SU-DHL-6 (cell line): Measurements from ENCODE around the gene FDXR.

Experiments
- H2AFZ ChIP-seq: fragments of 200-600 bp; sonication (generic); 2 replicates; pipeline ENCODE4 v1.6.1; 2014; ENCODE audit warnings: low read depth, mild to moderate bottlenecking, moderate library complexity, mixed read lengths, antibody characterized with exemption, low read length; ENCODE audit not compliant: severe bottlenecking
- H3F3A ChIP-seq: fragments of 200-600 bp; shearing (Covaris generic); 2 replicates; pipeline ENCODE4 v1.6.0; 2016; ENCODE audit warnings: antibody characterized with exemption, mild to moderate bottlenecking; ENCODE audit not compliant: insufficient read depth
- H3K27ac ChIP-seq: fragments of 200-600 bp; sonication (generic); 2 replicates; pipeline ENCODE4 v1.5.1; 2016; ENCODE audit warnings: low read depth, mild to moderate bottlenecking, low read length, moderate library complexity, mixed read lengths
- H3K27me3 ChIP-seq: fragments of 200-600 bp; sonication (generic), shearing (Covaris generic); 2 replicates; pipeline ENCODE4 v1.6.0; 2014; ENCODE audit warnings: mild to moderate bottlenecking, low read length
- H3K36me3 ChIP-seq: fragments of 200-600 bp; sonication (generic); 2 replicates; pipeline ENCODE4 v1.6.1; 2014; ENCODE audit warnings: mild to moderate bottlenecking, low read length, mixed read lengths
- H3K4me2 ChIP-seq: fragments of 300-600, 200-600 bp; shearing (Covaris generic), sonication (generic); 2 replicates; pipeline ENCODE4 v1.6.0; 2014; ENCODE audit warnings: low read length, low read depth, mild to moderate bottlenecking; ENCODE audit not compliant: poor library complexity, severe bottlenecking
- H3K4me3 ChIP-seq: fragments of 200-600 bp; sonication (generic); 2 replicates; pipeline ENCODE4 v1.5.1; 2014; ENCODE audit warnings: antibody characterized with exemption, low read length, mild to moderate bottlenecking, mixed read lengths; ENCODE audit not compliant: insufficient read depth, poor library complexity, severe bottlenecking
- H3K79me2 ChIP-seq: fragments of 200-600 bp; sonication (generic); 2 replicates; pipeline ENCODE4 v1.6.1; 2014; ENCODE audit warnings: mild to moderate bottlenecking, low read length, moderate library complexity; ENCODE audit not compliant: insufficient read depth
- H3K9ac ChIP-seq: fragments of 200-600 bp; sonication (generic); 2 replicates; pipeline ENCODE4 v1.7.0; 2014; ENCODE audit warnings: mild to moderate bottlenecking, low read length
- H3K9me2 ChIP-seq: fragments of 200-600 bp; sonication (generic); replicated peaks from 2 replicates; pipeline ENCODE4 v1.6.1; 2014; ENCODE audit warnings: low read length; ENCODE audit not compliant: insufficient read depth
- H3K9me3 ChIP-seq: fragments of 200-600 bp; sonication (generic); 2 replicates; pipeline ENCODE4 v1.6.1; 2014; ENCODE audit warnings: low read length, mixed read lengths; ENCODE audit not compliant: insufficient read depth
- H4K20me1 ChIP-seq: fragments of 200-600 bp; sonication (generic); 2 replicates; pipeline ENCODE4 v1.6.1; 2014; ENCODE audit warnings: low read depth, mild to moderate bottlenecking, antibody characterized with exemption, low read length, moderate library complexity, mixed read lengths
- CTCF ChIP-seq: fragments of 200-600 bp; sonication (generic); IDR thresholded peaks from one replicate; pipeline ENCODE4 v1.5.1; 2017; ENCODE audit warnings: antibody characterized with exemption, mild to moderate bottlenecking, low read length, moderate library complexity; ENCODE audit not compliant: insufficient read depth, poor library complexity, severe bottlenecking
- EZH2phosphoT487 ChIP-seq: fragments of 200-600 bp; sonication (generic), shearing (Covaris generic); conservative IDR thresholded peaks from 2 replicates; pipeline ENCODE4 v1.6.1; 2018; ENCODE audit warnings: mild to moderate bottlenecking, antibody characterized with exemption, low read length, moderate library complexity, mixed read lengths

FDXR gene

GRCh38 chr17:74822335-74822938 lies 50.4 kb downstream of the FDXR start:
- Histone ChIP-seq H3K4me2 (no peak overlapping the region), H3K27ac (no peak overlapping the region), H3K79me2 (no peaks in the 10 kb centered on the region), H2AFZ (no peak overlapping the region), H3K36me3 (no peaks in the 10 kb centered on the region), H4K20me1 (no peaks in the 10 kb centered on the region), H3K9me3 (no peaks in the 10 kb centered on the region), H3K27me3 (no peaks in the 10 kb centered on the region), H3K4me3 (no peak overlapping the region), H3K9me2 (no peaks in the 10 kb centered on the region), H3K9ac (no peak overlapping the region), H3F3A (no peaks in the 10 kb centered on the region)
- TF ChIP-seq EZH2phosphoT487 (no peak), CTCF (no peak)

GRCh38 chr17:74821655-74822334 lies 51.0 kb downstream of the FDXR start:
- no peak for TF ChIP-seq CTCF
- TF ChIP-seq EZH2phosphoT487, result no peak
- Histone ChIP-seq H3K4me2 (no peak overlapping the region), H4K20me1 (no peaks in the 10 kb centered on the region), H3K4me3 (no peak overlapping the region), H3K9ac (no peak overlapping the region), H3K27ac (no peak overlapping the region), H3K9me3 (no peaks in the 10 kb centered on the region), H3K27me3 (no peaks in the 10 kb centered on the region), H3F3A (no peaks in the 10 kb centered on the region), H3K36me3 (no peaks in the 10 kb centered on the region), H3K9me2 (no peaks in the 10 kb centered on the region), H2AFZ (no peak overlapping the region), H3K79me2 (no peaks in the 10 kb centered on the region)

DNA sequence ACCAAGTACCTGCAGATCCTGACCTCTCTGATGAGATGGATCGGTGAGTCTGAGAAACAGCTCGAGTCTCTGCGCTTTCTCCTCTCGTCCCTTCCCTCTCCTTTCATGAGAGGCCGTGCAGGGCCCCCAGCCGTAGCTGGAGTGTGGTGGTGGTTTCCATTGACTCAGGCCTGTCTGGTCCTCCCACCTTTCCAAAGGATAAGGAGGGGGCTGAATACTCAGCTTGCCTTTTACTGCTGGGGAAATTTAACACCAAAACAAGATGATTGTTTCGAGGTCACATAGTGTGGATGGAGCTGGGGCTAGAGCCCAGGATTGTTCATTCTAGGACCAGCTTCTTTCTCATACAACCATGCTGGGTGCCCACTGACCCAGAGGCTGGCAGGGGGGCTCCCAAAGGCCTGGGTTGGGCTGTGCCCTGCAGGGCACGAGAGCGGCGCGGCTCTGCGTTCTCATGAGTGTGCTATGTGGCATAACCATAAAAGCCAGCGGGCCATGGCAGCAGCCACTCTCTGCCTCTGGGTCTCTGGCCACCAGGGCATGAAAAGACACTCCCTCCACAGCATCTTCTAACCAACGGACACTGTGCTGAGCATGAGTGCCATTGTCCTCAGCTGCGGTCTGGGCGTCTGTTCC lies 52.9 kb downstream of the FDXR start:
- no peak overlapping the region for H3K27ac ChIP-seq
- H3K9me2 ChIP-seq, result no peaks in the 10 kb centered on the region
- H3K27me3 ChIP-seq, result no peaks in the 10 kb centered on the region
- no peak overlapping the region for H3K4me2 ChIP-seq
- H3K4me3 ChIP-seq, result no peak overlapping the region
- H3K36me3 ChIP-seq, result no peaks in the 10 kb centered on the region
- H3K79me2 ChIP-seq, result no peaks in the 10 kb centered on the region
- H3F3A ChIP-seq, result no peaks in the 10 kb centered on the region
- no peaks in the 10 kb centered on the region for H4K20me1 ChIP-seq
- no peak overlapping the region for H3K9ac ChIP-seq
- no peaks in the 10 kb centered on the region for H3K9me3 ChIP-seq
- no peak for TF ChIP-seq EZH2phosphoT487
- TF ChIP-seq CTCF, result no peak
- H2AFZ ChIP-seq, result no peak overlapping the region
